ENCODE measurements around the gene PCGF1. TPM values are rescaled to one million over a fixed set of nuclear protein-coding genes. Genes with fewer than 3 reads are reported as not detected.

Gene PCGF1
- total RNA-seq, 2 experiments from 2014 or later, result 9.9 to 15.9 TPM

DNA sequence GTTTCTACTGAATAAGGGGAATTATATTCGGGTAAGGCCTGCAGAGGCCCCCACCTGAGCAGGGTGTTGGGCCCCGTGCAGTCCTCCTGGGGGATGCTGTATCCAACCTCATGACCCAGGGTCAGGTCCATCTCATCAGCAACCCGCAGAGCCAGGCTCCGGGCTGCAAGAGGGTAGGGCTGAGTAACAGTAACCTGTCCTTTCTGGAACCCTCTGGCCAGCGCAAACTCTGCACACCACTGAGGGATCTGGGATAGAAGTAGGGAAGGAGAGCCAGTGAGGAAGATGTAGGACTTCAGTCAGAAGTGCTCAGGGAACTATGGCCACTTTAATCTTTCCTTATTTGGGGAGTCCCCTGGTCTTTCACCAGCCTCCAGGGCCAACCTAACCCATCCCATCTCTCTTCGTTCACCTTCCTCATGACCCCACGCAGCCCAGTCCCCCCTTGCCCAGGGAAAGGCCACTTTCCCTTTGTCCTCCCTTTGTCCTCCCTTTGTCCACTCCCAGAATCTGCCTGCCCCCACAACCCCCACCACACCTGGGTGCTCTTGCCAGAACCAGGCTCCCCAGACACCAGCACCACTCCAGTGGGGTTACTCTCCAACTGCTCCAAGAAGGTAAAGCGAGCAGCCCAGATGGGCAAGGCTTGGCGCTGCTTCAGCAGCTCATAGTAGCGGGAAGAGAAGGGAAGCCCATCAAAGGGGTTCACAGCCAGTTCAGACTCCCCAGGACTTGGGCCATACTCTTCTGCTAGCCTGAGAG is 17.6 kb upstream of the PCGF1 start:
- intact Hi-C loops (cut with micrococcal nuclease; ENCODE audit: unreplicated experiment), result no loop called here
- Histone ChIP-seq H3K4me1 (ENCODE audit: insufficient read depth, low read length, poor library complexity, severe bottlenecking) (peaks cover 18% of the 10 kb centered on the region), H3K9me3 (ENCODE audit: low read length) (no peaks in the 10 kb centered on the region), H3K27ac (ENCODE audit: low read depth, low read length, poor library complexity, severe bottlenecking) (no peak overlapping the region), H3K36me3 (ENCODE audit: insufficient read depth, low read length) (peaks cover 43% of the 10 kb centered on the region), H2AFZ (ENCODE audit: low read length) (no peak overlapping the region), H3K9me2 (ENCODE audit: insufficient read depth, low read length) (no peaks in the 10 kb centered on the region), H3K4me3 (ENCODE audit: low read depth, low read length, poor library complexity, severe bottlenecking) (no peak overlapping the region), H3K4me2 (ENCODE audit: low read length) (no peak overlapping the region), H4K20me1 (ENCODE audit: insufficient read depth, low read length) (peaks cover 5% of the 10 kb centered on the region; the same call in 1 of the 2 replicates), H3K79me2 (ENCODE audit: insufficient read depth, low read depth, low read length) (peaks cover 28% of the 10 kb centered on the region)
- TF ChIP-seq, protein P1, sequence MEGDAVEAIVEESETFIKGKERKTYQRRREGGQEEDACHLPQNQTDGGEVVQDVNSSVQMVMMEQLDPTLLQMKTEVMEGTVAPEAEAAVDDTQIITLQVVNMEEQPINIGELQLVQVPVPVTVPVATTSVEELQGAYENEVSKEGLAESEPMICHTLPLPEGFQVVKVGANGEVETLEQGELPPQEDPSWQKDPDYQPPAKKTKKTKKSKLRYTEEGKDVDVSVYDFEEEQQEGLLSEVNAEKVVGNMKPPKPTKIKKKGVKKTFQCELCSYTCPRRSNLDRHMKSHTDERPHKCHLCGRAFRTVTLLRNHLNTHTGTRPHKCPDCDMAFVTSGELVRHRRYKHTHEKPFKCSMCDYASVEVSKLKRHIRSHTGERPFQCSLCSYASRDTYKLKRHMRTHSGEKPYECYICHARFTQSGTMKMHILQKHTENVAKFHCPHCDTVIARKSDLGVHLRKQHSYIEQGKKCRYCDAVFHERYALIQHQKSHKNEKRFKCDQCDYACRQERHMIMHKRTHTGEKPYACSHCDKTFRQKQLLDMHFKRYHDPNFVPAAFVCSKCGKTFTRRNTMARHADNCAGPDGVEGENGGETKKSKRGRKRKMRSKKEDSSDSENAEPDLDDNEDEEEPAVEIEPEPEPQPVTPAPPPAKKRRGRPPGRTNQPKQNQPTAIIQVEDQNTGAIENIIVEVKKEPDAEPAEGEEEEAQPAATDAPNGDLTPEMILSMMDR (conservative IDR thresholded peaks at IDR 0.05; ENCODE audit: low read length), result no peak
- no peak for TF ChIP-seq EZH2phosphoT487 (IDR thresholded peaks at IDR 0.05; ENCODE audit: borderline replicate concordance, low read depth, low read length)
- BruUV-seq (replicated peaks), result no TSS peak
- POLR2A ChIA-PET, result interaction anchor here (0.6 kb wide), 1 partner anchor 16 kb away, joined by 3 read pairs; no protein-coding TSS in a partner anchor
- CTCF ChIA-PET (ENCODE audit: unreplicated experiment), result no interaction called here
- DNase-seq (ENCODE audit: low spot score), result no peak

DNA sequence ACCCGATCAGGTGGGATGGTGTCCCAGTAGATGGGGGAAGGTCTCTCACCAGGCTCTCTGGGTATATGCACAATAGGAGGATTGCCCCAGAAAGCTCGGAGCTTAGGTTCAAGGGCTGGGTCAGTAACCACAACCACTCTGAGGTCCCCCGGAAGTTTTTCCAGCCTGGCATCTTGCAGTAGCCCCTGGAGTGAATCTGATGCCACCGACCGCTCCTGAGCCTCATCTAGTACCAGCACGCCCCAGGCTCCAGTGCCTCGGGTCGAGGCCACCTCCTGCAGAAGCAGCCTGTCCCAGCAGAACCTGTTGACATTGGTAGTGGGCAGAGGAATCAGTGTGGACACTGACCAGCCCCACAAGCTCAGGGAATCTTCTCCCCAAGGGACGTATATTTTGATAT is 16.5 kb upstream of the PCGF1 start:
- no peak overlapping the region for H2AFZ ChIP-seq (ENCODE audit: low read length)
- ChIA-PET CTCF (ENCODE audit: unreplicated experiment) (no interaction called here), POLR2A (no interaction called here)
- DNase-seq (ENCODE audit: low spot score), result no peak
- peaks cover 5% of the 10 kb centered on the region; the same call in 1 of the 2 replicates for H4K20me1 ChIP-seq (ENCODE audit: insufficient read depth, low read length)
- BruUV-seq (replicated peaks), result no TSS peak
- H3K36me3 ChIP-seq (ENCODE audit: insufficient read depth, low read length), result peaks cover 41% of the 10 kb centered on the region
- H3K27ac ChIP-seq (ENCODE audit: low read depth, low read length, poor library complexity, severe bottlenecking), result no peak overlapping the region
- H3K4me2 ChIP-seq (ENCODE audit: low read length), result no peak overlapping the region
- no peak for TF ChIP-seq EZH2phosphoT487 (IDR thresholded peaks at IDR 0.05; ENCODE audit: borderline replicate concordance, low read depth, low read length)
- TF ChIP-seq, protein P1 (conservative IDR thresholded peaks at IDR 0.05; ENCODE audit: low read length), result no peak
- H3K4me3 ChIP-seq (ENCODE audit: low read depth, low read length, poor library complexity, severe bottlenecking), result no peak overlapping the region
- no peaks in the 10 kb centered on the region for H3K9me2 ChIP-seq (ENCODE audit: insufficient read depth, low read length)
- peaks cover 18% of the 10 kb centered on the region for H3K4me1 ChIP-seq (ENCODE audit: insufficient read depth, low read length, poor library complexity, severe bottlenecking)
- no peaks in the 10 kb centered on the region for H3K9me3 ChIP-seq (ENCODE audit: low read length)
- H3K79me2 ChIP-seq (ENCODE audit: insufficient read depth, low read depth, low read length), result peaks cover 23% of the 10 kb centered on the region
- intact Hi-C loops (cut with micrococcal nuclease; ENCODE audit: unreplicated experiment), result no loop called here

DNA sequence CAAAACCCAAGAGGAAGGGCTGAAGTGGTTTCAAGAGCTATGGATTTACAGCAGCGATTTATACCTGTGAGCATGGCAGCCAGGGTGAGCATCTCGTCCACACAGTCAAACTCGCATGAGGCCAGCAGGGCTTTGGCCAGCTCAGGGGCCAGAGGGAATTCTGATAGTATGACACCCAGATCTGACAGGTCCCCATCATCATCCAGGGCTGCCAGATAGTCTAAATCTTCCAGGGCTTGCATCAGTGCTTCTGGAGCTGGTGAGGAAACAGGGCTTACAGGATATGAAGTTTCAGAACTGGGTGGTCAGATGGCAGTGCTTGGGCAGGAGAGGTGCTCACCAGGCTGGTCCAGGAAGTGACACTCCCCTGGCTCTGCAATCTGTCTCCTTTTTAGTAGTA is 15.0 kb upstream of the PCGF1 start:
- ChIA-PET POLR2A (interaction anchor here (1.2 kb wide), 1 partner anchor 8 kb away, joined by 5 read pairs; no protein-coding TSS in a partner anchor), CTCF (ENCODE audit: unreplicated experiment) (interaction anchor here (1.0 kb wide), 1 partner anchor 14 kb away, joined by 3 read pairs; no protein-coding TSS in a partner anchor)
- no TSS peak for BruUV-seq (replicated peaks)
- Histone ChIP-seq H4K20me1 (ENCODE audit: insufficient read depth, low read length) (no peaks in the 10 kb centered on the region), H3K4me2 (ENCODE audit: low read length) (no peak overlapping the region), H3K36me3 (ENCODE audit: insufficient read depth, low read length) (peaks cover 26% of the 10 kb centered on the region), H3K79me2 (ENCODE audit: insufficient read depth, low read depth, low read length) (peaks cover 8% of the 10 kb centered on the region; the same call in 1 of the 2 replicates), H2AFZ (ENCODE audit: low read length) (no peak overlapping the region), H3K9me2 (ENCODE audit: insufficient read depth, low read length) (no peaks in the 10 kb centered on the region), H3K9me3 (ENCODE audit: low read length) (no peaks in the 10 kb centered on the region), H3K27ac (ENCODE audit: low read depth, low read length, poor library complexity, severe bottlenecking) (no peak overlapping the region), H3K4me3 (ENCODE audit: low read depth, low read length, poor library complexity, severe bottlenecking) (no peak overlapping the region), H3K4me1 (ENCODE audit: insufficient read depth, low read length, poor library complexity, severe bottlenecking) (peaks cover 7% of the 10 kb centered on the region)
- DNase-seq (ENCODE audit: low spot score), result no peak
- intact Hi-C loops (cut with micrococcal nuclease; ENCODE audit: unreplicated experiment), result no loop called here
- TF ChIP-seq EZH2phosphoT487 (IDR thresholded peaks at IDR 0.05; ENCODE audit: borderline replicate concordance, low read depth, low read length), result no peak
- TF ChIP-seq, protein P1 (conservative IDR thresholded peaks at IDR 0.05; ENCODE audit: low read length), result no peak
